Parathyroid adenoma (tissue), 2 donors: ENCODE data around the gene LRP8.

ENCODE experiments used
- H2AFZ ChIP-seq: fragments of 300-600 bp; sonication (generic); one replicate; pipeline ENCODE4 v1.7.0; 2017; ENCODE audit warnings: antibody characterized with exemption, mild to moderate bottlenecking
- H3K27ac ChIP-seq: fragments of 300-600 bp; sonication (generic); one replicate; pipeline ENCODE4 v1.7.0; 2017
- H3K27me3 ChIP-seq: fragments of 300-600 bp; sonication (generic); one replicate; pipeline ENCODE4 v1.7.0; 2017; ENCODE audit warnings: low read length; ENCODE audit not compliant: control insufficient read depth, insufficient read depth
- H3K36me3 ChIP-seq: fragments of 300-600 bp; sonication (generic); one replicate; pipeline ENCODE4 v1.7.0; 2017; ENCODE audit warnings: low read length; ENCODE audit not compliant: control insufficient read depth, insufficient read depth
- H3K4me1 ChIP-seq: fragments of 300-600 bp; sonication (generic); one replicate; pipeline ENCODE4 v1.7.0; 2017; ENCODE audit warnings: control low read depth
- H3K4me2 ChIP-seq: fragments of 300-600 bp; sonication (generic); one replicate; pipeline ENCODE4 v1.7.0; 2017; ENCODE audit warnings: low read length
- H3K4me3 ChIP-seq: fragments of 300-600 bp; sonication (generic); one replicate; pipeline ENCODE4 v1.7.0; 2017; ENCODE audit warnings: low read depth, low read length
- H3K79me2 ChIP-seq: fragments of 300-600 bp; sonication (generic); one replicate; pipeline ENCODE4 v1.7.0; 2017; ENCODE audit warnings: control low read depth
- H3K9ac ChIP-seq: fragments of 300-600 bp; sonication (generic); one replicate; pipeline ENCODE4 v1.7.0; 2017; ENCODE audit warnings: mild to moderate bottlenecking
- H3K9me3 ChIP-seq: fragments of 300-600 bp; sonication (generic); one replicate; pipeline ENCODE4 v1.7.0; 2017; ENCODE audit warnings: low read length; ENCODE audit not compliant: control insufficient read depth
- TF ChIP-seq, protein P1 (sequence below): fragments of 300-600 bp; sonication (generic); IDR thresholded peaks from one replicate; pipeline ENCODE4 v1.7.0; 2017; ENCODE audit warnings: antibody characterized with exemption, mild to moderate bottlenecking
- donor health status: primary hyperparathyroidism.

LRP8 gene

DNA sequence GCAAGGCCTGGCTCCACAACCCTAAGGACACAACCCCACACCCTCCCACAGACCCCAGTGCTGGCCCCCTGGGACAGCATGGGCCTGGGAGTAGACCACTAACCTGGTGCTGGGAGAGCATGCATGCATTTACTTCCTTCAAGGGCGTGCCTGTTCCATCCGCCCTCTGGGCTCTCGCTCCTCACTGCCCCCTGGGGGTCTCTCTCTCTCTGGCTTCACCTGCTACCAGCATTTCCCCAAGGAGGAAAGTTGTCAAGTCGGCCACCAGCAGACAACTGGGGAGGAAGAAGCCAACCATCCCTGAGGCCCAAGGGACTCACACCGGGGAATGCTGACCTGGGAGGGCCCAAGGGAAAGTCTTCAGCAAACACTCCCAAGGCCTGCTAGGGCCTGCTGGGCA, 6.5 kb downstream of the LRP8 start:
- no peak overlapping the region for H3K9ac ChIP-seq
- H3K9me3 ChIP-seq: no peaks in the 10 kb centered on the region
- no peak overlapping the region for H3K27ac ChIP-seq
- no peaks in the 10 kb centered on the region for H3K27me3 ChIP-seq
- no peaks in the 10 kb centered on the region for H3K79me2 ChIP-seq
- no peaks in the 10 kb centered on the region for H3K4me1 ChIP-seq
- H3K4me3 ChIP-seq: no peak overlapping the region
- no peak overlapping the region for H2AFZ ChIP-seq
- TF ChIP-seq, protein P1, sequence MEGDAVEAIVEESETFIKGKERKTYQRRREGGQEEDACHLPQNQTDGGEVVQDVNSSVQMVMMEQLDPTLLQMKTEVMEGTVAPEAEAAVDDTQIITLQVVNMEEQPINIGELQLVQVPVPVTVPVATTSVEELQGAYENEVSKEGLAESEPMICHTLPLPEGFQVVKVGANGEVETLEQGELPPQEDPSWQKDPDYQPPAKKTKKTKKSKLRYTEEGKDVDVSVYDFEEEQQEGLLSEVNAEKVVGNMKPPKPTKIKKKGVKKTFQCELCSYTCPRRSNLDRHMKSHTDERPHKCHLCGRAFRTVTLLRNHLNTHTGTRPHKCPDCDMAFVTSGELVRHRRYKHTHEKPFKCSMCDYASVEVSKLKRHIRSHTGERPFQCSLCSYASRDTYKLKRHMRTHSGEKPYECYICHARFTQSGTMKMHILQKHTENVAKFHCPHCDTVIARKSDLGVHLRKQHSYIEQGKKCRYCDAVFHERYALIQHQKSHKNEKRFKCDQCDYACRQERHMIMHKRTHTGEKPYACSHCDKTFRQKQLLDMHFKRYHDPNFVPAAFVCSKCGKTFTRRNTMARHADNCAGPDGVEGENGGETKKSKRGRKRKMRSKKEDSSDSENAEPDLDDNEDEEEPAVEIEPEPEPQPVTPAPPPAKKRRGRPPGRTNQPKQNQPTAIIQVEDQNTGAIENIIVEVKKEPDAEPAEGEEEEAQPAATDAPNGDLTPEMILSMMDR: no peak
- H3K4me2 ChIP-seq: no peak overlapping the region
- H3K36me3 ChIP-seq: no peaks in the 10 kb centered on the region

DNA sequence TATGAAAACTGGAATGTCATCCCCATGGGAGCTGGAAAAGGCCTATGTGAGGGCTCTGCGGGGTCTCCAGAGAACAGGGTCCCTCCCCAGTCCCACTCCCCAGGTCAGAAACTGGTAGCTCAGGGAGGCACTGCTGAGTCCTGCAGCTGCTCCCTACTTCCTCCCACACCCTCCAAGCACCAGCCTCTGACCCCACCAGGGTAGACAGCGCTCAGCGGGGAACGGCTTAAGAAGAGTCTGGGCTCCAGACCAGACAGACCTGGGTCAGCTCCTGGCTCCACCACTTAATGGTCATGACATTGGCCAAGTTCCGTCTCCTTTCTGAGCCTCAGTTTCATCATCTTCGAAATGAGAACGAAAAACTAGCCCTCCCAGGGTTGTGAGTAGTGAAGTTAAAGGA, 7.2 kb downstream of the LRP8 start:
- Histone ChIP-seq H3K27ac (no peak overlapping the region), H3K9ac (no peak overlapping the region), H2AFZ (no peak overlapping the region), H3K36me3 (no peaks in the 10 kb centered on the region), H3K79me2 (no peaks in the 10 kb centered on the region), H3K27me3 (no peaks in the 10 kb centered on the region), H3K4me1 (no peaks in the 10 kb centered on the region), H3K4me3 (no peak overlapping the region), H3K4me2 (no peak overlapping the region), H3K9me3 (no peaks in the 10 kb centered on the region)
- TF ChIP-seq, protein P1: no peak

DNA sequence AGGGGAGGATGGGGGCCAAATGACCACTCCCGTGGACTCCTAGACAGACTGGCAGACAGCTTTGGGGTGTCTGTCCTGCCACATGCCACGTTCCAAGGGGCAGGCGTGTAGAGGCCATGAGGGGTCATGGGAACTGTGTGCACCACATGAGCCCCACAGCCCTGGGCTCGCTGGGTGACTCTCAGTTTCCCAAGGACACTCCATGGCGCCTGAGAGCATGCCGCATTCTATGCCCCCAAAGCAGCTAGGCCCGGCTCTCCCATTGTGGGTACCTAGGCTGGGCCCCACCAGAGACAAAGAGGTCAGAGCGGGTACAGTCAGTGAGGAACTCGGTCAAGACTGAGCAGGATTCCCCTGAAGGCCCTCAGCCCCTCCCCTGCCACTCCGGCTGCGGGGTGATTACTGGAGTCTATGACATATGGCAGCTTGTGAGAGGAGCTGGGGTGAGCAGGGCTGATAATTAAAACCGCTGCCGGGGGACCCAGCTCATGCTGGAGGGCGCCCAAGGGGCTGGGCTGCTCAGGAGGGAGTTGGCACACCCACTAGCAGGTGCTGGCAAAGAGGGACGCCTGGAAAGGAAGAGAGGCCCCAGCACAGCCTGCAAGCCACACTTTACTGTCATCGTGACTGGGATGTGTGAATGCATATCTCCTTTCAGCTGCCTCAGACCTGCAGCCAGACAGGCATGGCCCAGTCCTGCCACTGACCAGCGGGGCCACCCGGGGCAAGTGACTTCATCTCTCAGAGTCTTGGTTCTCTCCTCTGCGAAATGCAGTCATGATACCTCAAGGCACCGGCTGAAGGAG, 8.4 kb downstream of the LRP8 start:
- Histone ChIP-seq H3K4me3 (no peak overlapping the region), H3K4me2 (no peak overlapping the region), H2AFZ (no peak overlapping the region), H3K79me2 (no peaks in the 10 kb centered on the region), H3K27ac (no peak overlapping the region), H3K36me3 (no peaks in the 10 kb centered on the region), H3K9me3 (no peaks in the 10 kb centered on the region), H3K4me1 (no peaks in the 10 kb centered on the region), H3K27me3 (no peaks in the 10 kb centered on the region), H3K9ac (no peak overlapping the region)
- TF ChIP-seq, protein P1: no peak

- Histone ChIP-seq H3K27me3 (no peaks in the 10 kb centered on the region), H3K36me3 (no peaks in the 10 kb centered on the region), H3K4me1 (no peaks in the 10 kb centered on the region), H3K27ac (no peak overlapping the region), H2AFZ (no peak overlapping the region), H3K79me2 (no peaks in the 10 kb centered on the region), H3K4me3 (no peak overlapping the region), H3K9me3 (no peaks in the 10 kb centered on the region), H3K9ac (no peak overlapping the region), H3K4me2 (no peak overlapping the region)
- TF ChIP-seq, protein P1: no peak
These were observed 10.0 kb downstream of the LRP8 start for GRCh38 chr1:53317646-53318539.
